LNCaP clone FGC (cell line): Measurements from ENCODE around the gene SBF2.

ENCODE experiments used
- DNase-seq: peaks from one replicate; pipeline ENCODE4 v3.0.0-alpha.2; 2011; ENCODE audit warnings: low read depth
- H3K4me3 ChIP-seq: 2 replicates; pipeline ENCODE4 v1.5.1; 2011; ENCODE audit warnings: mild to moderate bottlenecking, low read depth, low read length, control low read depth
- CTCF ChIP-seq: IDR thresholded peaks from 2 replicates; pipeline ENCODE4 v1.5.1; 2012; ENCODE audit warnings: mild to moderate bottlenecking; ENCODE audit not compliant: control insufficient read depth, insufficient read depth; ENCODE audit errors: extremely low read depth

SBF2 gene

GRCh38 chr11:9787981-9788521, 506.0 kb downstream of the SBF2 start:
- DNase-seq, result no peak
- TF ChIP-seq CTCF, result no peak
- no peak overlapping the region for H3K4me3 ChIP-seq

- DNase-seq, result no peak
- TF ChIP-seq CTCF, result no peak
These were observed 506.8 kb downstream of the SBF2 start for GRCh38 chr11:9787260-9787659.

DNA sequence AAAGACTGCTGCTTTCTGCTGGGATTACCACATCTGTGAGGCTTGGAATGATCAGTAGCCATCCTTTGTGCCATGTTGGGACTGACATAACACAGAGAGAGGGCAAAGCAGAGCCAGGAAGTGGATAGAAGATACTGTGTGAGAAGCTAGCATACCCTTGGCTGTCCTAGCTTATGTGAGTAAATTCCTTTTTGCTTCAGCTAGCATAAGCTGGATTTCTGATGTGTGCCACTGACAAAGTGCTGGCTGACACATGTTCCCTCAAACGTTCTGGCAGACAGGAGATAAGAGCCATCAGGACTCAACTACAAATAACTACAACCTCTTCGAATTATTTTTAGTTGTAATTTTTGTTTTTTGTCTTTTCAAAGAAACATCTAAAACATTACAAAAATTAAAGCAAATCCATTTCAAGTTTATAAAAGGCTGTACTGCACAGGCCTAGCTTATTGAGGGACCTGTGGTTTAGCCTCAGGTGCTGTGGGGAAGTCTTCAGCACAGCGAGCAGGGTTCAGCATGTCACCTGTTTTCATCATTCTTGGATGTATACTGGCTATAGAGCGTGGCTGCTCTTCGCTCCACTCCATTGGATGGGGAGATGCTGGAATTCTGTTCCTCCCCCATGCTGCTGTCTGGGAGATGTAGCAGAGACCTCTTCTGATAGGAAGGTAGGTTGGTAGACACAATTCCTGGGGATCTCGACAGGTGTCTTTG, 509.3 kb downstream of the SBF2 start:
- no peak overlapping the region for H3K4me3 ChIP-seq
- DNase-seq, result no peak
- TF ChIP-seq CTCF, result no peak

More at GRCh38 chr11:9787260-9787659, 506.8 kb downstream of the SBF2 start:
- no peak overlapping the region for H3K4me3 ChIP-seq

DNA sequence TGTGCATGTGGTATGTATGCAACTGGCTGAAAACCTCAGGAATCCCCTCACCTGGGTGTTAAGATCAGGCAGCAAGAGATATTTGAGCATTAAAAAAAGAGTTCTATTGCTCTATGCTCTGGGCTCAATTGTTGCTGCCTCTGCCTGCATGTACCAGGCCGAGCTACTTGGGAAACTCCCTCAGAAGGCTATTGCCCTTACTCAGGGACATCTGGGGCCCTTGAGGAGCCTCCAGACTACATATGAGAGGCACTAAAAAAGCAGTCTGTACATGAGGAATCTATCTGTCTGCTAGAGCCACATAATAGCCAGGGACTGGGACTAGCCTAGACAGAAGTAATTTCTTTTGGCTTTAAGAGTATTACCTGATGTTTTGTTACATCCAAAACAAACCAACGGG, 510.0 kb downstream of the SBF2 start:
- no peak for DNase-seq
- no peak overlapping the region for H3K4me3 ChIP-seq
- TF ChIP-seq CTCF, result no peak

DNA sequence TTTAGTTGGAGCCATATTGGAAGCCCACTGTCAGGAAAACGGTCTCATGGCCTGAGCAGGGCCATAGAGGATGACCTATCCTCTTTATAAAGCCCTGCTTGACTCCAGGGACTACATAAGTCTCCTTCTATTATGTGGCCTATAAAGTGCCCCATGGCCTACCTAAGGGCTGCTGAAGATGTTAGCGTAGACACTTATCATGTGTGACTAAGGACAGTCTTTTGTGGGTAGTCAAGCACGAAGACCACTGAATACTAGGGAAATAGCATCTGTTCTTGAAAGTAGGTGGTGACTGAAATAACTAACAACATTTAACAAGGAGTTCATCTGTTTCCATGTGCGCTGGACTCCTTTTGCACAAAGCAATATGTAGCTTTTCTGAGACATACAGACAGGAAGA, 513.1 kb downstream of the SBF2 start:
- DNase-seq, result no peak
- TF ChIP-seq CTCF, result no peak
- no peak overlapping the region for H3K4me3 ChIP-seq

DNA sequence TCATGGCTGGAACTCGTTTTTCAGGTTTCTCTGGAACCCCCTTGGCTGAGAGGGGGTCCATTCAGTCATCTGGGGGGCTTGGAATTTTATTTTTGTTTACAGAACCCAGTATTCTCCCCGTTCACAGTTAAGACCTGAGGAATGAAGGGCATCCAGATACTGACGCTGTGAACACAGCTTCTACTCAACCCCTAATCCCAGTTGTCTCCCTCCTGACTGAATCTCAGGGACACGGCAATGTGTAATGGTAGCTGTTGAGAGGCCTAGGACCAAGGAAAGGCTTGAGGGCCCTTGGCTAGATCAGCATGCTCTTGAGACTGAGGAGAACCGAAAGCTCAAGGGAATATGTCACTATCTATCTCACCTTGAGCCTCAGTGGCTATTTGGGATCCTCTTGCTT, 516.5 kb downstream of the SBF2 start:
- no peak for TF ChIP-seq CTCF
- no peak overlapping the region for H3K4me3 ChIP-seq
- no peak for DNase-seq

DNA sequence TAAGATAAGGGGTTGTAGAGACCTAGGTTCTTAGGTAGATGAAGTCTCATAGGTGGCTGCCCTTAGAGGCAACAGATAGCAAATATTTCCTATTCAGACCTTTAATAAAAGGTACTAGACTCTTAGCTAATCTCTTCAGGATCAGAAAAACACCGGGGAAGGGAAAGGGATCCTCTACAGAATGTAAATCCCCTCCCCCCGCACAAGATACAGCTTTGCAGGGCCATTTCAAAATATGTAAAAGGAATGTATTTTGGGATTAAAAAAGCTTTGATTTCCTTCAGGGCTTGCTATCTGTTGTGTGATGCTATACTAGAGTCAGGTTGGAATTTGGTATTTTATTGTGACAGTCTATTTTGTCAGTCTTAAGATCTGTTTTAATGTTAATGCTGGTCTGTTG, 517.0 kb downstream of the SBF2 start:
- no peak overlapping the region for H3K4me3 ChIP-seq
- no peak for TF ChIP-seq CTCF
- DNase-seq, result no peak
